K562 (cell line): ENCODE results near the gene RIMOC1. TPM values are rescaled to one million over a fixed set of nuclear protein-coding genes. Genes with fewer than 3 reads are reported as not detected.

Experiments
- ARID4B ChIP-seq: sonication (generic); formaldehyde crosslinking; IDR thresholded peaks from 2 replicates; pipeline ENCODE4 v1.8.0; 2022; ENCODE audit warnings: mild to moderate bottlenecking, missing genetic modification reagents
- CREB3L1 ChIP-seq: fragments of 450-650 bp; IDR thresholded peaks from 2 replicates; pipeline ENCODE4 v1.6.1; 2014; ENCODE audit warnings: low read depth, mild to moderate bottlenecking, moderate library complexity, borderline replicate concordance
- E2F8 ChIP-seq: fragments of 450-650 bp; IDR thresholded peaks from 2 replicates; pipeline ENCODE4 v1.7.1; 2018; ENCODE audit warnings: mild to moderate bottlenecking, low read depth; ENCODE audit not compliant: partially characterized antibody
- EWSR1 ChIP-seq: fragments of 450-650 bp; IDR thresholded peaks from 2 replicates; pipeline ENCODE4 v1.6.1; 2018; ENCODE audit warnings: borderline replicate concordance, mild to moderate bottlenecking, low read depth, moderate library complexity; ENCODE audit not compliant: partially characterized antibody
- HSF4 ChIP-seq: fragments of 250-450 bp; sonication (Bioruptor Pico); IDR thresholded peaks from 2 replicates; pipeline ENCODE4 v2.1.2; 2022; ENCODE audit warnings: mild to moderate bottlenecking, moderate library complexity, borderline replicate concordance
- ILK ChIP-seq: fragments of 450-650 bp; IDR thresholded peaks from 2 replicates; pipeline ENCODE4 v1.6.1; 2016; ENCODE audit warnings: missing genetic modification characterization, low read depth, mild to moderate bottlenecking, missing compliant biosample characterization, moderate library complexity, borderline replicate concordance
- KAT7 ChIP-seq: sonication (generic); formaldehyde crosslinking; IDR thresholded peaks from 2 replicates; pipeline ENCODE4 v1.8.0; 2022; ENCODE audit warnings: missing genetic modification reagents, mild to moderate bottlenecking, borderline replicate concordance
- MBD2 ChIP-seq: sonication (generic); IDR thresholded peaks from 2 replicates; pipeline ENCODE4 v1.6.1; 2016; ENCODE audit warnings: low read depth, borderline replicate concordance
- MCM2 ChIP-seq: fragments of 450-650 bp; IDR thresholded peaks from 2 replicates; pipeline ENCODE4 v1.6.1; 2017; ENCODE audit warnings: low read depth, mild to moderate bottlenecking
- MEF2A ChIP-seq: IDR thresholded peaks from 2 replicates; pipeline ENCODE4 v1.6.1; 2011; ENCODE audit warnings: low read depth, mild to moderate bottlenecking, low read length, moderate library complexity; ENCODE audit not compliant: control insufficient read depth
- NFRKB ChIP-seq: fragments of 450-650 bp; IDR thresholded peaks from 2 replicates; pipeline ENCODE4 v1.6.1; 2016; ENCODE audit warnings: low read depth
- PML ChIP-seq: IDR thresholded peaks from 2 replicates; pipeline ENCODE4 v1.6.1; 2012; ENCODE audit warnings: low read length, inconsistent platforms
- SUPT5H ChIP-seq: fragments of 450-650 bp; IDR thresholded peaks from 2 replicates; pipeline ENCODE4 v1.6.1; 2016
- TOE1 ChIP-seq, 2 experiments: fragments of 450-650 bp in 1 of 2; sonication (generic) in 1 of 2; formaldehyde crosslinking in 1 of 2; IDR thresholded peaks; 2 replicates each; pipeline versions ENCODE4 v1.7.1 to v1.8.0; 2016 to 2022; ENCODE audit warnings: borderline replicate concordance in 2 of 2, mild to moderate bottlenecking in 2 of 2, antibody characterized with exemption in 1 of 2, inconsistent platforms in 1 of 2, low read depth in 1 of 2, missing genetic modification reagents in 1 of 2, moderate library complexity in 1 of 2
- WHSC1 ChIP-seq: IDR thresholded peaks from one replicate; pipeline ENCODE4 v1.6.1; 2012; ENCODE audit warnings: low read length, control low read depth, inconsistent platforms
- ZNF239 ChIP-seq: fragments of 250-450 bp; sonication (Bioruptor Pico); IDR thresholded peaks from 2 replicates; pipeline ENCODE4 v1.4.0; 2020; ENCODE audit warnings: mild to moderate bottlenecking
- ZNF830 ChIP-seq: fragments of 250-450 bp; sonication (Bioruptor Pico); IDR thresholded peaks from 2 replicates; pipeline ENCODE4 v1.5.0; 2021; ENCODE audit warnings: mild to moderate bottlenecking
- polyA plus RNA-seq, 8 experiments: library from polyadenylated mRNA; depleted of rRNA in 4 of 8; stranded (reverse) in 5 of 8; unstranded in 3 of 8; fragments of >200 nt; fragmentation: Nextera tagmentation in 2 of 8; fragmentation: Illumina TruSeq in 1 of 8; extraction: Ambion mirVana in 2 of 8; extraction: Trizol in 1 of 8; gene quantifications; 2 replicates each; pipeline versions ENCODE4 v1.2.1 to v1.2.3, GENCODE V29; 2011 to 2014; ENCODE audit warnings: inconsistent platforms in 1 of 8, missing spikeins in 1 of 8
- total RNA-seq, 7 experiments: library from RNA; depleted of rRNA in 6 of 7; stranded (reverse); fragments of >200 nt in 6 of 7; fragmentation: Illumina TruSeq in 2 of 7; extraction: Trizol in 2 of 7; gene quantifications; 2 replicates each; pipeline versions ENCODE4 v1.2.1 to v1.2.3, GENCODE V29; 2011 to 2021; ENCODE audit warnings: low replicate concordance in 1 of 7

Gene RIMOC1
- total and polyA plus RNA-seq, 9 of the 15 experiments (the other 6 are each of a cell fraction or from before 2014, with no cell fraction given), result 11.6 to 63.1 (median 30.8) TPM

- no peak for TF ChIP-seq HSF4 (CRISPR knock-in tag)
- TF ChIP-seq EWSR1, result no peak
- TF ChIP-seq ZNF830, result no peak
- TF ChIP-seq MCM2, result no peak
- TF ChIP-seq ARID4B (CRISPR knock-in tag), result peak; percentile 53; the same call in 1 of the 2 replicates
- no peak for TF ChIP-seq ILK (tag)
- no peak for TF ChIP-seq MEF2A
- TF ChIP-seq NFRKB, result peak; percentile 72
- TF ChIP-seq PML, result peak; percentile 64; the same call in 1 of the 2 replicates
- TF ChIP-seq ZNF239 (CRISPR knock-in tag), result no peak
- TF ChIP-seq CREB3L1, result peak; percentile 45; the same call in 1 of the 2 replicates
- TF ChIP-seq MBD2, result peak; percentile 26; the same call in 1 of the 2 replicates
- no peak for TF ChIP-seq E2F8
- TF ChIP-seq SUPT5H, result peak; percentile 82
- TF ChIP-seq WHSC1, result no peak
- 0 out of 2 replicates have a peak, but pooled peaks have one; percentile 28 for TF ChIP-seq KAT7 (CRISPR knock-in tag)
- 0 out of 2 replicates have a peak, but pooled peaks have one; percentile 30 for TF ChIP-seq TOE1 (IDR thresholded peaks at IDR 0.05; ENCODE audit: borderline replicate concordance)
- TF ChIP-seq TOE1 (CRISPR knock-in tag; IDR thresholded peaks at IDR 0.05; ENCODE audit: borderline replicate concordance, low read depth), result no peak
Observed at GRCh38 chr5:41869724-41870626, 34.2 kb upstream of the RIMOC1 start, which contains the start of gene OXCT1 (continued).
